Breast epithelium (tissue), 3 donors: ENCODE data around the gene PPAN.

ENCODE experiments used
- CTCF ChIP-seq, 3 donors: fragments of 450-650 bp; IDR thresholded peaks; one replicate each; pipeline ENCODE4 v1.5.1; 2016 to 2017; ENCODE audit warnings: antibody characterized with exemption in 3 of 3, mild to moderate bottlenecking in 3 of 3, moderate library complexity in 3 of 3
- POLR2A ChIP-seq: fragments of 450-650 bp; IDR thresholded peaks from one replicate; pipeline ENCODE4 v1.6.1; 2016; ENCODE audit warnings: antibody characterized with exemption, mild to moderate bottlenecking, moderate library complexity
- POLR2AphosphoS5 ChIP-seq, 3 donors: sonication (generic); formaldehyde crosslinking; IDR thresholded peaks; one replicate each; pipeline ENCODE4 v1.6.1; 2017; ENCODE audit warnings: antibody characterized with exemption in 3 of 3

- TF ChIP-seq CTCF (IDR thresholded peaks at IDR 0.05) (no peak), POLR2A (no peak), POLR2AphosphoS5 (IDR thresholded peaks at IDR 0.05) (no peak)
Observed at GRCh38 chr19:10149427-10149826, 43.3 kb downstream of the PPAN start.
